GM12878 (cell line): ENCODE data around the gene MSL3. TPM values are rescaled to one million over a fixed set of nuclear protein-coding genes. Genes with fewer than 3 reads are reported as not detected.

ENCODE experiments used
- ATAC-seq: fragments of 200-7000 bp; cut with Tn5 transposase; 3 replicates; pipeline ENCODE4 v1.9.1; 2020; ENCODE audit warnings: mild to moderate bottlenecking, moderate library complexity
- BruUV-seq: library from RNA; stranded (reverse); fragments of 400-500 nt; replicated peaks from 2 replicates; lab custom pipeline; 2021; lab: Mats Ljungman, UMichigan
- CTCF ChIA-PET: fragments of 300-600 bp; sonication (Branson Sonifier 250); formaldehyde crosslinking; extraction: SDS; loops from one replicate; lab custom pipeline; 2021; ENCODE audit warnings: inconsistent platforms; lab: Yijun Ruan, JAX
- POLR2A ChIA-PET: fragments of 350-600 bp; formaldehyde crosslinking; extraction: SDS; loops from one replicate; lab custom pipeline; 2021; ENCODE audit warnings: inconsistent platforms; lab: Charles Lee
- RAD21 ChIA-PET: fragments of 300-600 bp; sonication (Branson Sonifier 250); formaldehyde crosslinking; loops from one replicate; lab custom pipeline; 2023; ENCODE audit warnings: antibody characterized with exemption; ENCODE audit not compliant: unreplicated experiment; lab: Charles Lee
- SMC1A ChIA-PET: fragments of 300-600 bp; sonication (Branson Sonifier 250); formaldehyde crosslinking; loops from one replicate; lab custom pipeline; 2023; ENCODE audit not compliant: unreplicated experiment, uncharacterized antibody; lab: Charles Lee
- DNase-seq: peaks from one replicate; pipeline ENCODE4 v3.0.0-alpha.2; 2011; ENCODE audit warnings: low read depth, low spot score
- FAIRE-seq: peaks from 3 replicates; lab custom pipeline; 2011; peaks lifted over from hg19 to GRCh38; lab: Jason Lieb, UNC
- H2AFZ ChIP-seq: 2 replicates; pipeline ENCODE4 v1.6.0; 2011; ENCODE audit warnings: low read depth, low read length, control low read depth; ENCODE audit not compliant: control insufficient read depth
- H3K27ac ChIP-seq: 2 replicates; pipeline ENCODE4 v1.5.1; 2011; ENCODE audit warnings: control low read depth; ENCODE audit not compliant: control insufficient read depth, insufficient read depth
- H3K27me3 ChIP-seq, 2 experiments: replicated peaks in 1 of 2; 2 replicates each; pipeline versions ENCODE4 v1.6.0 to v1.6.1; 2011; ENCODE audit warnings: low read length in 1 of 2; ENCODE audit not compliant: control insufficient read depth in 2 of 2, insufficient read depth in 2 of 2
- H3K36me3 ChIP-seq, 2 experiments: 2 replicates each; pipeline ENCODE4 v1.5.1; 2011; ENCODE audit warnings: low read length in 1 of 2; ENCODE audit not compliant: control insufficient read depth in 2 of 2, insufficient read depth in 2 of 2
- H3K4me1 ChIP-seq: 2 replicates; pipeline ENCODE4 v1.6.1; 2011; ENCODE audit warnings: mild to moderate bottlenecking, low read length, moderate library complexity, mixed read lengths; ENCODE audit not compliant: control insufficient read depth, insufficient read depth
- H3K4me2 ChIP-seq: 2 replicates; pipeline ENCODE4 v1.6.0; 2011; ENCODE audit warnings: control low read depth; ENCODE audit not compliant: control insufficient read depth, insufficient read depth
- H3K4me3 ChIP-seq: fragments of 200-600 bp; sonication (generic); 2 replicates; pipeline ENCODE4 v1.5.1; 2016
- H3K79me2 ChIP-seq: 2 replicates; pipeline ENCODE4 v1.6.0; 2011; ENCODE audit warnings: low read length; ENCODE audit not compliant: control insufficient read depth, insufficient read depth
- H3K9ac ChIP-seq: 2 replicates; pipeline ENCODE4 v1.8.0; 2011; ENCODE audit warnings: low read length, control low read depth, mixed read lengths; ENCODE audit not compliant: control insufficient read depth, insufficient read depth
- H3K9me3 ChIP-seq: replicated peaks from 3 replicates; pipeline ENCODE4 v1.5.1; 2011; ENCODE audit warnings: mild to moderate bottlenecking, low read length; ENCODE audit not compliant: control insufficient read depth, insufficient read depth
- H4K20me1 ChIP-seq: 2 replicates; pipeline ENCODE4 v1.6.0; 2011; ENCODE audit not compliant: control insufficient read depth, insufficient read depth
- BCL3 ChIP-seq: IDR thresholded peaks from 2 replicates; pipeline ENCODE4 v1.6.1; 2011; ENCODE audit warnings: borderline replicate concordance, low read depth, mild to moderate bottlenecking, moderate library complexity, low read length; ENCODE audit not compliant: insufficient read depth, poor library complexity, severe bottlenecking
- CREM ChIP-seq: IDR thresholded peaks from 2 replicates; pipeline ENCODE4 v1.6.1; 2014; ENCODE audit warnings: antibody characterized with exemption, low read depth
- DPF2 ChIP-seq: fragments of 450-650 bp; IDR thresholded peaks from 2 replicates; pipeline ENCODE4 v1.6.1; 2017; ENCODE audit warnings: mild to moderate bottlenecking
- IRF3 ChIP-seq: fragments of 450-650 bp; IDR thresholded peaks from 2 replicates; pipeline ENCODE4 v1.6.1; 2014; ENCODE audit warnings: mild to moderate bottlenecking
- RBBP5 ChIP-seq: fragments of 200-600 bp; sonication (generic); conservative IDR thresholded peaks from 2 replicates; pipeline ENCODE4 v1.6.1; 2016
- SMAD5 ChIP-seq: IDR thresholded peaks from 2 replicates; pipeline ENCODE4 v1.6.1; 2016; ENCODE audit warnings: antibody characterized with exemption, low read depth
- SPI1 ChIP-seq: IDR thresholded peaks from 2 replicates; pipeline ENCODE4 v1.6.1; 2011; ENCODE audit warnings: low read depth, mild to moderate bottlenecking, low read length, moderate library complexity, borderline replicate concordance; ENCODE audit not compliant: insufficient read depth
- TAF1 ChIP-seq: IDR thresholded peaks from 2 replicates; pipeline ENCODE4 v1.6.1; 2011; ENCODE audit warnings: mild to moderate bottlenecking, low read depth, low read length, borderline replicate concordance
- TCF7 ChIP-seq: IDR thresholded peaks from 2 replicates; pipeline ENCODE4 v1.6.1; 2014; ENCODE audit warnings: antibody characterized with exemption, borderline replicate concordance
- ZBTB11 ChIP-seq: fragments of 450-650 bp; formaldehyde crosslinking; IDR thresholded peaks from 2 replicates; pipeline ENCODE4 v1.5.0; 2022; ENCODE audit warnings: mild to moderate bottlenecking, missing genetic modification characterization
- ZNF592 ChIP-seq: fragments of 450-650 bp; IDR thresholded peaks from 2 replicates; pipeline ENCODE4 v1.6.1; 2017; ENCODE audit warnings: mild to moderate bottlenecking, moderate library complexity
- WGBS: methylation state at CpG from one replicate; pipeline ENCODE4 v1.1.6; 2016; ENCODE audit warnings: low lambda C conversion rate; ENCODE audit not compliant: insufficient replicate concordance, insufficient coverage; ENCODE audit errors: missing lambda C conversion rate; 5-methylcytosine and 5-hydroxymethylcytosine counted together
- in situ Hi-C: fragments of 300-500 bp; cut with MboI; formaldehyde crosslinking; loops from 9 replicates; pipeline ENCODE4 v1.14.3; 2018; ENCODE audit warnings: mixed read lengths
- intact Hi-C: fragments of 100-400 bp; cut with micrococcal nuclease; formaldehyde crosslinking; loops from one replicate; pipeline ENCODE4 v1.14.2; 2022; ENCODE audit not compliant: unreplicated experiment
- polyA plus RNA-seq, 11 experiments: library from polyadenylated mRNA; depleted of rRNA in 4 of 11; unstranded in 6 of 11; stranded (reverse) in 5 of 11; fragments of >200 nt; fragmentation: Nextera tagmentation in 4 of 11; fragmentation: Illumina TruSeq in 1 of 11; extraction: Ambion mirVana in 4 of 11; extraction: Trizol in 1 of 11; gene quantifications; 1 replicate in 1 of 11; 2 replicates in 10 of 11; pipeline versions ENCODE4 v1.2.1 to v1.2.3, GENCODE V29; 2011 to 2016; ENCODE audit warnings: inconsistent platforms in 2 of 11, missing spikeins in 2 of 11, low read depth in 1 of 11
- total RNA-seq, 4 experiments: library from RNA; depleted of rRNA in 3 of 4; stranded (reverse); fragments of >200 nt in 3 of 4; fragmentation: Illumina TruSeq in 1 of 4; extraction: Trizol in 1 of 4; gene quantifications; 2 replicates each; pipeline versions ENCODE4 v1.2.1 to v1.2.3, GENCODE V29; 2013 to 2021

The MSL3 gene
- total and polyA plus RNA-seq, 10 of the 15 experiments (the other 5 are each of a cell fraction or from before 2014, with no cell fraction given): 28.4 to 438 (median 40.7) TPM

GRCh38 chrX:11733614-11734013 lies 24.4 kb upstream of the MSL3 start (continued):
- TF ChIP-seq ZBTB11 (CRISPR knock-in tag) (no peak), DPF2 (no peak), SPI1 (no peak; the same call in 1 of the 2 replicates)
- TF ChIP-seq, all 136 proteins: peak for 0

- Histone ChIP-seq H3K4me1 (peaks cover 17% of the 10 kb centered on the region; the same call in 1 of the 2 replicates), H3K9ac (peak overlapping the region; percentile 45), H3K27me3 (no peaks in the 10 kb centered on the region), H2AFZ (peak overlapping the region; percentile 42), H3K4me3 (no peak overlapping the region), H3K9me3 (peaks cover 2% of the 10 kb centered on the region; the same call in 1 of the 3 replicates), H3K27ac (peak overlapping the region; percentile 73), H4K20me1 (no peaks in the 10 kb centered on the region), H3K79me2 (no peaks in the 10 kb centered on the region), H3K4me2 (peak overlapping the region; percentile 47), H3K36me3 (no peaks in the 10 kb centered on the region)
- 0% methylated on average over 2 of the region's 2 CpGs for WGBS
- intact Hi-C loops (loop anchor here (1.0 to 2.0 kb wide), 2 partner anchors 25 to 53 kb away; no protein-coding TSS in a partner anchor), in situ Hi-C loops (no loop called here)
- ChIA-PET CTCF (interaction anchor here (0.7 to 4.8 kb wide), 10 partner anchors 12 to 86 kb away, joined by 3 to 31 read pairs (median 6); no protein-coding TSS in a partner anchor), RAD21 (interaction anchor here (0.6 to 5.3 kb wide), 18 partner anchors 8 to 451 kb away, joined by 3 to 76 read pairs (median 4); partner anchors contain the start of gene MSL3), SMC1A (interaction anchor here (0.7 to 3.5 kb wide), 16 partner anchors 12 to 199 kb away, joined by 3 to 36 read pairs (median 8); no protein-coding TSS in a partner anchor), POLR2A (interaction anchor here (0.6 to 2.5 kb wide), 10 partner anchors 8 to 1162 kb away, joined by 3 to 17 read pairs (median 4); partner anchors contain the start of gene MSL3)
- FAIRE-seq (peak; percentile 71), ATAC-seq (peak; percentile 64), DNase-seq (peak; percentile 66)
- BruUV-seq: no TSS peak
- TF ChIP-seq TAF1 (no peak), SPI1 (no peak), BCL3 (peak; percentile 53), SMAD5 (no peak), CREM (peak; percentile 69), RBBP5 (no peak), ZNF592 (no peak), TCF7 (no peak), IRF3 (no peak)
These were observed 18.3 kb upstream of the MSL3 start for GRCh38 chrX:11739776-11740175.
